OCI-LY7 (cell line): ENCODE data around the gene SCO1.

Source experiments
- EZH2phosphoT487 ChIP-seq: fragments of 200-600 bp; sonication (generic); IDR thresholded peaks from 2 replicates; pipeline ENCODE4 v1.6.1; 2018; ENCODE audit warnings: low read depth, borderline replicate concordance, mild to moderate bottlenecking, mixed run types, antibody characterized with exemption, low read length, moderate library complexity, mixed read lengths
- TF ChIP-seq, protein P1 (sequence below): fragments of 200-600 bp; sonication (generic); conservative IDR thresholded peaks from 2 replicates; pipeline ENCODE4 v1.5.1; 2014; ENCODE audit warnings: mild to moderate bottlenecking, antibody characterized with exemption, low read length, moderate library complexity, mixed read lengths

DNA sequence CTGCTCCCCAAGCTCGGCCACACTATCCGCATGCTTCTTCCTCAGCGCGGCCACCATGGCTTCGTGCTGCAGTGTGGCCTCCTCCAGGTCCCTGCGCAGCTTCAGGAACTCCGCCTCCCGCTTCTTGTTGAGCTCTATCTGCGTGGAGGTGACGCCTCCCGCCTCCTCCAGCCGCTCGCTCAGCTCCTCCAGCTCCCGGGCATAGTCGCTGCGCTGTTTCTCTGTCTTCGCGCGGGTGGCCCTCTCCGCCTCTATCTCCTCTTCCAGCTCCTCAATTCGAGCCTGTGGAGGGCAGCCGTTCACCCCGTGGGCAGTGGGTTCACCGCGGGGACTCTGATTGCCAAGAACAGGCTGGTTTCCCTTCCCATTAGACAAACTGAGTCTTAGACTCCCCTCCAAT is 59.2 kb downstream of the SCO1 start:
- TF ChIP-seq, protein P1, sequence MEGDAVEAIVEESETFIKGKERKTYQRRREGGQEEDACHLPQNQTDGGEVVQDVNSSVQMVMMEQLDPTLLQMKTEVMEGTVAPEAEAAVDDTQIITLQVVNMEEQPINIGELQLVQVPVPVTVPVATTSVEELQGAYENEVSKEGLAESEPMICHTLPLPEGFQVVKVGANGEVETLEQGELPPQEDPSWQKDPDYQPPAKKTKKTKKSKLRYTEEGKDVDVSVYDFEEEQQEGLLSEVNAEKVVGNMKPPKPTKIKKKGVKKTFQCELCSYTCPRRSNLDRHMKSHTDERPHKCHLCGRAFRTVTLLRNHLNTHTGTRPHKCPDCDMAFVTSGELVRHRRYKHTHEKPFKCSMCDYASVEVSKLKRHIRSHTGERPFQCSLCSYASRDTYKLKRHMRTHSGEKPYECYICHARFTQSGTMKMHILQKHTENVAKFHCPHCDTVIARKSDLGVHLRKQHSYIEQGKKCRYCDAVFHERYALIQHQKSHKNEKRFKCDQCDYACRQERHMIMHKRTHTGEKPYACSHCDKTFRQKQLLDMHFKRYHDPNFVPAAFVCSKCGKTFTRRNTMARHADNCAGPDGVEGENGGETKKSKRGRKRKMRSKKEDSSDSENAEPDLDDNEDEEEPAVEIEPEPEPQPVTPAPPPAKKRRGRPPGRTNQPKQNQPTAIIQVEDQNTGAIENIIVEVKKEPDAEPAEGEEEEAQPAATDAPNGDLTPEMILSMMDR, result no peak
- TF ChIP-seq EZH2phosphoT487, result no peak
